GM12878 (cell line): ENCODE data around the gene DUOXA2. TPM values are rescaled to one million over a fixed set of nuclear protein-coding genes. Genes with fewer than 3 reads are reported as not detected.
A peak's percentile ranks its signal among the peaks of the same experiment; 100 is the strongest.

Experiments used
- BCLAF1 ChIP-seq: fragments of 450-650 bp; IDR thresholded peaks from 2 replicates; pipeline ENCODE4 v1.6.1; 2017; ENCODE audit warnings: antibody characterized with exemption, mild to moderate bottlenecking, moderate library complexity
- BHLHE40 ChIP-seq, 2 experiments: fragments of 450-650 bp in 1 of 2; IDR thresholded peaks; 2 replicates each; pipeline ENCODE4 v1.6.1; 2011 to 2017; ENCODE audit warnings: low read depth in 2 of 2, borderline replicate concordance in 1 of 2, improper control_type of control experiment in 1 of 2, low read length in 1 of 2, mild to moderate bottlenecking in 1 of 2
- CBFB ChIP-seq: IDR thresholded peaks from 2 replicates; pipeline ENCODE4 v1.6.1; 2016; ENCODE audit warnings: antibody characterized with exemption, low read depth
- CTCF ChIP-seq, 3 experiments: IDR thresholded peaks in 2 of 3; conservative IDR thresholded peaks in 1 of 3; 2 replicates each; pipeline ENCODE4 v1.5.1; 2011; ENCODE audit warnings: low read depth in 3 of 3, low read length in 3 of 3, mild to moderate bottlenecking in 3 of 3, control low read depth in 2 of 3, moderate library complexity in 2 of 3, inconsistent platforms in 1 of 3, mixed read lengths in 1 of 3; ENCODE audit not compliant: control insufficient read depth in 2 of 3, insufficient read depth in 1 of 3; ENCODE audit errors: extremely low read depth in 1 of 3
- FOXM1 ChIP-seq: IDR thresholded peaks from 2 replicates; pipeline ENCODE4 v1.6.1; 2012; ENCODE audit warnings: low read depth, mild to moderate bottlenecking, inconsistent platforms, low read length, moderate library complexity
- HDAC6 ChIP-seq: fragments of 200-600 bp; sonication (generic); IDR thresholded peaks from one replicate; pipeline ENCODE4 v1.8.0; 2017; ENCODE audit warnings: antibody characterized with exemption; ENCODE audit not compliant: unreplicated experiment
- IKZF2 ChIP-seq, 2 experiments: fragments of 450-650 bp; IDR thresholded peaks; 2 replicates each; pipeline ENCODE4 v1.6.1; 2017; ENCODE audit warnings: mild to moderate bottlenecking in 2 of 2, moderate library complexity in 2 of 2
- JUNB ChIP-seq: IDR thresholded peaks from 2 replicates; pipeline ENCODE4 v1.6.1; 2016; ENCODE audit warnings: antibody characterized with exemption, mild to moderate bottlenecking
- KLF5 ChIP-seq: fragments of 450-650 bp; IDR thresholded peaks from 2 replicates; pipeline ENCODE4 v1.6.1; 2014; ENCODE audit warnings: mild to moderate bottlenecking; ENCODE audit not compliant: partially characterized antibody
- NKRF ChIP-seq: fragments of 450-650 bp; conservative IDR thresholded peaks from 2 replicates; pipeline ENCODE4 v1.6.1; 2017; ENCODE audit warnings: mild to moderate bottlenecking, moderate library complexity
- PRDM15 ChIP-seq: fragments of 450-650 bp; formaldehyde crosslinking; IDR thresholded peaks from 2 replicates; pipeline ENCODE4 v1.4.0; 2020; ENCODE audit warnings: mild to moderate bottlenecking, moderate library complexity
- RBBP5 ChIP-seq: fragments of 200-600 bp; sonication (generic); conservative IDR thresholded peaks from 2 replicates; pipeline ENCODE4 v1.6.1; 2016
- SIN3A ChIP-seq: IDR thresholded peaks from 2 replicates; pipeline ENCODE4 v1.6.1; 2012; ENCODE audit warnings: low read depth, low read length, improper control_type of control experiment
- SMAD5 ChIP-seq: IDR thresholded peaks from 2 replicates; pipeline ENCODE4 v1.6.1; 2016; ENCODE audit warnings: antibody characterized with exemption, low read depth
- SREBF2 ChIP-seq: IDR thresholded peaks from 2 replicates; pipeline ENCODE4 v1.6.1; 2012; ENCODE audit warnings: mild to moderate bottlenecking, low read length
- USF1 ChIP-seq: IDR thresholded peaks from 2 replicates; pipeline ENCODE4 v1.6.1; 2011; ENCODE audit warnings: borderline replicate concordance, low read depth, mild to moderate bottlenecking, moderate library complexity, mixed read lengths, low read length; ENCODE audit not compliant: insufficient read depth; ENCODE audit errors: extremely low read length
- ZNF24 ChIP-seq: fragments of 450-650 bp; IDR thresholded peaks from 2 replicates; pipeline ENCODE4 v1.6.1; 2017; ENCODE audit warnings: antibody characterized with exemption, mild to moderate bottlenecking
- polyA plus RNA-seq, 11 experiments: library from polyadenylated mRNA; depleted of rRNA in 4 of 11; unstranded in 6 of 11; stranded (reverse) in 5 of 11; fragments of >200 nt; fragmentation: Nextera tagmentation in 4 of 11; fragmentation: Illumina TruSeq in 1 of 11; extraction: Ambion mirVana in 4 of 11; extraction: Trizol in 1 of 11; gene quantifications; 1 replicate in 1 of 11; 2 replicates in 10 of 11; pipeline versions ENCODE4 v1.2.1 to v1.2.3, GENCODE V29; 2011 to 2016; ENCODE audit warnings: inconsistent platforms in 2 of 11, missing spikeins in 2 of 11, low read depth in 1 of 11
- total RNA-seq, 4 experiments: library from RNA; depleted of rRNA in 3 of 4; stranded (reverse); fragments of >200 nt in 3 of 4; fragmentation: Illumina TruSeq in 1 of 4; extraction: Trizol in 1 of 4; gene quantifications; 2 replicates each; pipeline versions ENCODE4 v1.2.1 to v1.2.3, GENCODE V29; 2013 to 2021

The DUOXA2 gene
- total and polyA plus RNA-seq, 10 of the 15 experiments (the other 5 are each of a cell fraction or from before 2014, with no cell fraction given), result not detected

GRCh38 chr15:45166834-45167630 is 52.9 kb downstream of the DUOXA2 start (continued):
- TF ChIP-seq BHLHE40 (IDR thresholded peaks at IDR 0.05; ENCODE audit: borderline replicate concordance in 1 of 2, low read depth in 2 of 2, low read length in 1 of 2) (no peak; a peak in 2 of 4 replicates), USF1 (no peak), HDAC6 (peak; percentile 63), FOXM1 (no peak), KLF5 (no peak), CBFB (no peak), BCLAF1 (peak; percentile 62; the same call in 1 of the 2 replicates), JUNB (no peak), CTCF (IDR thresholded peaks at IDR 0.05 in 2 of 3, conservative IDR thresholded peaks at IDR 0.05 in 1 of 3; ENCODE audit: control insufficient read depth in 2 of 3, extremely low read depth in 1 of 3, insufficient read depth in 1 of 3, low read depth in 3 of 3, low read length in 3 of 3) (peak; percentile 79 to 87 (median 83); a peak in 5 of 6 replicates), RBBP5 (0 out of 2 replicates have a peak, but pooled peaks have one; percentile 76), SREBF2 (no peak), NKRF (peak; percentile 57; the same call in 1 of the 2 replicates), ZNF24 (peak; percentile 57; the same call in 1 of the 2 replicates), SIN3A (no peak), PRDM15 (CRISPR knock-in tag) (0 out of 2 replicates have a peak, but pooled peaks have one; percentile 11), SMAD5 (no peak), IKZF2 (IDR thresholded peaks at IDR 0.05) (peak in 1 of 2 experiments; percentile 37; a peak in 2 of 4 replicates)
